DND-41 (cell line): ENCODE results near the gene BICRAL.
"Not testable (repeated sequence)": the region's sequence is repeated elsewhere in the genome, so short reads cannot be mapped to it uniquely, and the experiment has no call there.

ENCODE experiments used
- ATAC-seq: fragments of 200-7000 bp; cut with Tn5 transposase; 3 replicates; pipeline ENCODE4 v1.9.1; 2021; ENCODE audit warnings: low read depth; ENCODE audit not compliant: insufficient read depth
- DNase-seq: peaks from one replicate; pipeline ENCODE4 v3.0.0-alpha.2; 2020
- H2AFZ ChIP-seq: 2 replicates; pipeline ENCODE4 v1.6.0; 2012; ENCODE audit warnings: low read depth, low read length
- H3K27ac ChIP-seq: 2 replicates; pipeline ENCODE4 v1.5.1; 2012; ENCODE audit warnings: low read length, inconsistent platforms
- H3K27me3 ChIP-seq: fragments of 200-600 bp; sonication (generic); 2 replicates; pipeline ENCODE4 v1.6.0; 2012; ENCODE audit warnings: low read length, mild to moderate bottlenecking, inconsistent platforms; ENCODE audit not compliant: insufficient read depth, poor library complexity
- H3K36me3 ChIP-seq: 2 replicates; pipeline ENCODE4 v1.5.1; 2012; ENCODE audit warnings: low read length, inconsistent platforms; ENCODE audit not compliant: insufficient read depth
- H3K4me1 ChIP-seq: 2 replicates; pipeline ENCODE4 v1.5.1; 2012; ENCODE audit warnings: mild to moderate bottlenecking, low read length; ENCODE audit not compliant: insufficient read depth
- H3K4me2 ChIP-seq: 2 replicates; pipeline ENCODE4 v1.6.0; 2012; ENCODE audit warnings: mild to moderate bottlenecking, moderate library complexity, low read length, inconsistent platforms; ENCODE audit not compliant: insufficient read depth
- H3K4me3 ChIP-seq, 2 experiments: fragments of 200-600 bp in 1 of 2; shearing (Covaris generic) in 1 of 2; 2 replicates each; pipeline ENCODE4 v1.5.1; 2012 to 2016; ENCODE audit warnings: inconsistent platforms in 2 of 2, low read length in 2 of 2, mild to moderate bottlenecking in 2 of 2, low read depth in 1 of 2, moderate library complexity in 1 of 2
- H3K79me2 ChIP-seq: 2 replicates; pipeline ENCODE4 v1.6.0; 2012; ENCODE audit warnings: low read length, inconsistent platforms; ENCODE audit not compliant: insufficient read depth
- H3K9ac ChIP-seq: 2 replicates; pipeline ENCODE4 v1.6.0; 2012; ENCODE audit warnings: low read depth, mild to moderate bottlenecking, inconsistent platforms, low read length, moderate library complexity
- H3K9me3 ChIP-seq: 2 replicates; pipeline ENCODE4 v1.5.1; 2012; ENCODE audit warnings: low read length, moderate library complexity, mild to moderate bottlenecking, inconsistent platforms; ENCODE audit not compliant: insufficient read depth, severe bottlenecking
- H4K20me1 ChIP-seq: 2 replicates; pipeline ENCODE4 v1.6.0; 2012; ENCODE audit warnings: low read length; ENCODE audit not compliant: insufficient read depth
- EZH2 ChIP-seq: IDR thresholded peaks from 3 replicates; pipeline ENCODE4 v1.6.1; 2012; ENCODE audit warnings: borderline replicate concordance, low read depth, mild to moderate bottlenecking, moderate library complexity, low read length, inconsistent platforms; ENCODE audit not compliant: severe bottlenecking
- TF ChIP-seq, protein P1 (sequence below): IDR thresholded peaks from 2 replicates; pipeline ENCODE4 v1.5.1; 2012; ENCODE audit warnings: borderline replicate concordance, low read length, moderate library complexity, mild to moderate bottlenecking; ENCODE audit not compliant: poor library complexity, severe bottlenecking; ENCODE audit errors: extremely low read depth

BICRAL gene, protein sequence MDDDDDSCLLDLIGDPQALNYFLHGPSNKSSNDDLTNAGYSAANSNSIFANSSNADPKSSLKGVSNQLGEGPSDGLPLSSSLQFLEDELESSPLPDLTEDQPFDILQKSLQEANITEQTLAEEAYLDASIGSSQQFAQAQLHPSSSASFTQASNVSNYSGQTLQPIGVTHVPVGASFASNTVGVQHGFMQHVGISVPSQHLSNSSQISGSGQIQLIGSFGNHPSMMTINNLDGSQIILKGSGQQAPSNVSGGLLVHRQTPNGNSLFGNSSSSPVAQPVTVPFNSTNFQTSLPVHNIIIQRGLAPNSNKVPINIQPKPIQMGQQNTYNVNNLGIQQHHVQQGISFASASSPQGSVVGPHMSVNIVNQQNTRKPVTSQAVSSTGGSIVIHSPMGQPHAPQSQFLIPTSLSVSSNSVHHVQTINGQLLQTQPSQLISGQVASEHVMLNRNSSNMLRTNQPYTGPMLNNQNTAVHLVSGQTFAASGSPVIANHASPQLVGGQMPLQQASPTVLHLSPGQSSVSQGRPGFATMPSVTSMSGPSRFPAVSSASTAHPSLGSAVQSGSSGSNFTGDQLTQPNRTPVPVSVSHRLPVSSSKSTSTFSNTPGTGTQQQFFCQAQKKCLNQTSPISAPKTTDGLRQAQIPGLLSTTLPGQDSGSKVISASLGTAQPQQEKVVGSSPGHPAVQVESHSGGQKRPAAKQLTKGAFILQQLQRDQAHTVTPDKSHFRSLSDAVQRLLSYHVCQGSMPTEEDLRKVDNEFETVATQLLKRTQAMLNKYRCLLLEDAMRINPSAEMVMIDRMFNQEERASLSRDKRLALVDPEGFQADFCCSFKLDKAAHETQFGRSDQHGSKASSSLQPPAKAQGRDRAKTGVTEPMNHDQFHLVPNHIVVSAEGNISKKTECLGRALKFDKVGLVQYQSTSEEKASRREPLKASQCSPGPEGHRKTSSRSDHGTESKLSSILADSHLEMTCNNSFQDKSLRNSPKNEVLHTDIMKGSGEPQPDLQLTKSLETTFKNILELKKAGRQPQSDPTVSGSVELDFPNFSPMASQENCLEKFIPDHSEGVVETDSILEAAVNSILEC

GRCh38 chr6:42781796-42782688 lies at the start of gene BICRAL:
TSS of gene BICRAL (plus strand) at chr6:42782052. CDS start at chr6:42822023, 39,971 bp downstream.
- TF ChIP-seq, protein P1, sequence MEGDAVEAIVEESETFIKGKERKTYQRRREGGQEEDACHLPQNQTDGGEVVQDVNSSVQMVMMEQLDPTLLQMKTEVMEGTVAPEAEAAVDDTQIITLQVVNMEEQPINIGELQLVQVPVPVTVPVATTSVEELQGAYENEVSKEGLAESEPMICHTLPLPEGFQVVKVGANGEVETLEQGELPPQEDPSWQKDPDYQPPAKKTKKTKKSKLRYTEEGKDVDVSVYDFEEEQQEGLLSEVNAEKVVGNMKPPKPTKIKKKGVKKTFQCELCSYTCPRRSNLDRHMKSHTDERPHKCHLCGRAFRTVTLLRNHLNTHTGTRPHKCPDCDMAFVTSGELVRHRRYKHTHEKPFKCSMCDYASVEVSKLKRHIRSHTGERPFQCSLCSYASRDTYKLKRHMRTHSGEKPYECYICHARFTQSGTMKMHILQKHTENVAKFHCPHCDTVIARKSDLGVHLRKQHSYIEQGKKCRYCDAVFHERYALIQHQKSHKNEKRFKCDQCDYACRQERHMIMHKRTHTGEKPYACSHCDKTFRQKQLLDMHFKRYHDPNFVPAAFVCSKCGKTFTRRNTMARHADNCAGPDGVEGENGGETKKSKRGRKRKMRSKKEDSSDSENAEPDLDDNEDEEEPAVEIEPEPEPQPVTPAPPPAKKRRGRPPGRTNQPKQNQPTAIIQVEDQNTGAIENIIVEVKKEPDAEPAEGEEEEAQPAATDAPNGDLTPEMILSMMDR = no peak
- no peak for TF ChIP-seq EZH2
- peak within 1 kb of the TSS; percentile 80 for H2AFZ ChIP-seq
- no peaks in the 10 kb centered on the region for H3K27me3 ChIP-seq
- no peaks in the 10 kb centered on the region; the same call in 1 of the 2 replicates for H3K36me3 ChIP-seq
- peak within 1 kb of the TSS; percentile 90 for H3K27ac ChIP-seq
- H3K4me1 ChIP-seq = peaks cover 29% of the 10 kb centered on the region
- peak within 1 kb of the TSS; percentile 97 for H3K9ac ChIP-seq
- ATAC-seq (peak; percentile 20), DNase-seq (peak; percentile 63)
- H4K20me1 ChIP-seq = no peaks in the 10 kb centered on the region
- peak within 1 kb of the TSS; percentile 68 for H3K4me2 ChIP-seq
- peaks cover 55% of the 10 kb centered on the region for H3K79me2 ChIP-seq
- no peaks in the 10 kb centered on the region for H3K9me3 ChIP-seq
- H3K4me3 ChIP-seq = peak within 1 kb of the TSS; percentile 46 to 61; a peak in 3 of 4 replicates

- not testable (repeated sequence) for DNase-seq, H3K79me2 ChIP-seq, H4K20me1 ChIP-seq, H3K36me3 ChIP-seq, H3K9me3 ChIP-seq, H3K27ac ChIP-seq, H2AFZ ChIP-seq, H3K4me1 ChIP-seq, H3K4me3 ChIP-seq, H3K9ac ChIP-seq, H3K4me2 ChIP-seq, ATAC-seq, H3K27me3 ChIP-seq
Measured at GRCh38 chr6:42733867-42734481, 47.9 kb upstream of the BICRAL start.

DNA sequence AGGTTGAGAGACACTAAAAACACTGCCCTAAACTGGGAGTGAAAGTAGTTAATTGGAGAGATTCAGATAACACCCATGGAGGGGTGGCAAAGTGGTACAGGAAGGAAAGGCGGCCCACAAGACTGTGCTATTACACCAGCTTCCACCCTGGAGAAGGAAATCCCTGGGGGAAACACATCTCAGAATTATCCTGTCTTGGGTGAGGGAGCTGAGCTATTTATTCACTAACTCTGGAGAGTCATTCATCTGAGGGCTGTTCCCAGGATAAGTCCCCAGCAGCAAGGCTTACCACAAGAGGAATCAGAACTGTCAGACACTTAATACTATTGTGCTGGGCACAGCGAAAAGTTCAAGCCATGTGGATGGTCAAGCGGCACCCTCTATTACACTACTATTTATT lies 45.9 kb upstream of the BICRAL start:
- no peaks in the 10 kb centered on the region for H3K27me3 ChIP-seq
- H3K4me2 ChIP-seq = no peak overlapping the region
- no peaks in the 10 kb centered on the region for H3K9me3 ChIP-seq
- no peak overlapping the region for H3K4me3 ChIP-seq
- TF ChIP-seq, protein P1 = no peak
- TF ChIP-seq EZH2 = no peak
- H2AFZ ChIP-seq = no peak overlapping the region
- H3K4me1 ChIP-seq = no peaks in the 10 kb centered on the region
- H4K20me1 ChIP-seq = no peaks in the 10 kb centered on the region
- DNase-seq (no peak), ATAC-seq (no peak)
- H3K9ac ChIP-seq = no peak overlapping the region
- no peaks in the 10 kb centered on the region for H3K36me3 ChIP-seq
- no peak overlapping the region for H3K27ac ChIP-seq
- H3K79me2 ChIP-seq = no peaks in the 10 kb centered on the region
